GM21619 (cell line): Measurements from ENCODE around the gene POP4.
A peak's percentile ranks its signal among the peaks of the same experiment; 100 is the strongest.

Experiments
- ATAC-seq: cut with Tn5 transposase; IDR thresholded peaks from one replicate; pipeline ENCODE4 v1.9.1; 2021; ENCODE audit not compliant: unreplicated experiment

Gene POP4

DNA sequence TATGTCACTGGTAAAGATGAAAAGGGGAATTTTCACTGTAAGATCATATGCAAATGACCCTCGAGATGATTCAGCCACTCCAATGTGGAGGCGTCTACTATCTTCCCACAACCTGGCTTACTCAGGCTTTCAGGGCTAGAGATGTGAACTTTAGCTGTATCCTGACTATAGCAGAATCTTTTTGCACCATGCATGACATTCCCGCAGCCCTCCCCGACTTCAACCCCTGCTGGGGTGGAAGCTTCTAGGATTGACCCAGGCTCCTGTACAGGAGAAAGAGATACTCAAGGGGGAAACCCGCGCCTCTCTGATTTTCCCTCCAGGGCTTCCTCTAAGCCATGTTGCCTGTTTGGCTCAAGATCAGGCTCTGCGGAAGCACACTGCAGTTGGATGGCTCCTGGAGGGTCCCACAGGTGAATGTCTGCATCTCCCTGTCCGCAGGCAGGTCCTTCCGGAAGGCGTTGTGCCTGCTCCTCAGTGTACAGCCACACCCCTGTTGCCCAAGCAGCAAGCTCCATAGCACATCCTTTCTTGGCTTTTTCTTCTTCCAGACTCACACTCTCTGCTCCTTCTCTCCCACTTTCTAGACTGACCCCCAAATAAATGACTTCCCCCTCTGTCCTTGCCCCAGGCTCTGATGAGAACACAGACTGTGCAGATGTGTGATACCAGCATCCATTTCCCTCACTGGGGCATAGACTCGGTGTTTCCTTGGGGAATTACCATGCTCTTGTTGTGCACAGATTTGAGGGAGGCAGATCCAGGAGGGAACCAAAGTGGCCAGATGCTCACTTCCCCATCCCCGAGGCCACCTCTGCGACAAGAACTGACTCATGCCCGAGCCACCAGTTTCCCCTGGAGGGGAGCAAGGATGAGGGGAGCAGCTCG lies 29.1 kb upstream of the POP4 start:
- ATAC-seq, result no peak

GRCh38 chr19:29577649-29577963 lies 28.5 kb upstream of the POP4 start:
- ATAC-seq, result no peak

DNA sequence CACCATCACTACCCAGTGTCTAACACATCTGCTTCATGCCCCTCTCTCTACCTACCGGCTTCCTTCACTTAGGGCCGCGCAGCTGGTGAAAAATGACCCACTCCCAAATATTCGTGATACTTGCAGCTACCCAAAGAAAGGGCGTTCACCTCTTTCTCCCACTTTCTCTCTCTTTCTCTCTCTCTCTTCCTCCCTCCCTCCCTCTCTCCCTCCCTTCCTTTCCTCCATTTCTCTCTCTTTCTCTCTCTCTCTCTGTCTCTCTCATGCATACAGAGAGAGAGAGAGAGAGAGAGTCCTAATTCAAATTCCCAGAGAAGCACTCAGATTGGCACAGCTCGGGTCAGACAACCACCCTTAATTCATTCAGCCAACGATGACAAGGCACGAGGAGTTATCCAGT lies 27.7 kb upstream of the POP4 start:
- ATAC-seq, result no peak

GRCh38 chr19:29579308-29579910 lies 26.7 kb upstream of the POP4 start:
- no peak for ATAC-seq

DNA sequence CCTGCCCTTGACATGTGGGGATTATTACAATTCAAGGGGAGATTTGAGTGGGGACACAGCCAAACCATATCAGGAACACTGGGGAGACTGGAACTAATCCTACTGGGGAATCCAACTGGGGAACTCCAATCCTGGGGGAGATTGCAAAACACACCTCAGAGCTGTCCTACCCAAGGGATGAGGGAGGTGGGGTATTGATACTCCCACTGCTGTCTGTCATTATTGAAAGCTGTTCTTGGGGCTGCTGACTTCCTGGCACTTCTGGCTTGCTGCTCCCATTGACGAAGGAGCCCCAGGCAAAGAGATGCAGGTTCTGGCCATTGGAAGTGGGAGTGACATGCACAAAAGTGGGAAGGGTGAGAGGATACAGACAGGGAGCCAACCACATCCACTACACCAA lies 24.7 kb upstream of the POP4 start:
- no peak for ATAC-seq

DNA sequence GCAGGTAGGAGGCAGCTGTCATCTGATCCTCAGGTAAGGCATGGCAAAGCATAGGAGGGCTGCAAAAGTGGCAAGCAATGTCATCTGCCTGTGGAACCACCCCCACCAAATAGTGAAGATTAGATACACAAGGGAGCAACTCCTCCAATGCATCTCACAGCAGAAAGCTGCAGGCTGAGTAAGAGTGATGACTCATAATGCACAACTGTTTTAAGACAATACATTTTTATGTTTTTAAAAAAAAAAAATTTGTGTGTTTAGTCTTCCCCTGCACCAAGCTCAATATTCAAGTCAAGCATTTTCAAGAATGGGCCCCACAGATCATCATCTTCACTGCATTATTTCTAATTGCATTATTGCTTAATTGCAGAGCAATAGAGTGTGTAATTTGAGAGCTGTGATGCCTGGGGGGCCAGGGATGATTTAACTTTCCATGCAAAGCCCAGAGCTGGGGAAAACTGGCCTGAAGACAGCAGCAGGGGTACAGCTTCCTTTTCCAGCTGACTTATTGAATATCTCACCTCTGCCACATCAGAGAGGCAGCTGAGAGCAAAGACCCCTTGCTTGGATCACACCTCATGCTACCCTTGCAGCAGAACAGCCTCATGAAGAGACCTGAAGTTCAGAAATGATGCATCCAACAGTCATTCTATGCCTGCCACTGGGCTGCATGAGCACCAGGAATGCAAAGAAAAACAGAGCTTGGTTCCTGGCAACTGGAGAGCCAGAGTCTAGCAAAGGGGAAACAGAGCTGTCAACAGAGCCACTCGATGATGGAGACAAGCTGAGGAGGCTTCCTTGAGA lies 22.7 kb upstream of the POP4 start:
- no peak for ATAC-seq

DNA sequence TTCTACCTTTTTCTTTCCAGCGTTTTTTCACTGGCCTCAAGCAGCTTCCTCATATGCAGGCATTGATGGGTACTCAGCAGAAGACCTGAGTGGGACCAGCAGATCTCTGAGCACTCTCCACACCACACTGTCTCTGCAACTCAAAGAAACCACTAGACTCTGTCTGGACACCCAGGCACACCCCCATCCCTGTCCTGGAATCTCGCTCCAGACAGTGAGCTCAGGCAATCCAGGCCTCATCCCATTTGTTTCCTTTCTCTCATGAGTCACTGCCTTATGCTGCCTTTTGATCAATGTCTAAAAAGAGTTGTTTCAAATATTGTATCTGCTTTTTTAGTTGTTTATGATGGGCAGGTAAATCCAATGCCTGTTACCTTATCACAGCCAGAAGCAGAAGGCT lies 19.7 kb upstream of the POP4 start:
- no peak for ATAC-seq

GRCh38 chr19:29587059-29587458 lies 19.0 kb upstream of the POP4 start:
- ATAC-seq, result no peak

- ATAC-seq, result peak; percentile 95
Measured at GRCh38 chr19:29587518-29587986, 18.5 kb upstream of the POP4 start.

GRCh38 chr19:29588095-29588494 lies 18.0 kb upstream of the POP4 start:
- no peak for ATAC-seq

DNA sequence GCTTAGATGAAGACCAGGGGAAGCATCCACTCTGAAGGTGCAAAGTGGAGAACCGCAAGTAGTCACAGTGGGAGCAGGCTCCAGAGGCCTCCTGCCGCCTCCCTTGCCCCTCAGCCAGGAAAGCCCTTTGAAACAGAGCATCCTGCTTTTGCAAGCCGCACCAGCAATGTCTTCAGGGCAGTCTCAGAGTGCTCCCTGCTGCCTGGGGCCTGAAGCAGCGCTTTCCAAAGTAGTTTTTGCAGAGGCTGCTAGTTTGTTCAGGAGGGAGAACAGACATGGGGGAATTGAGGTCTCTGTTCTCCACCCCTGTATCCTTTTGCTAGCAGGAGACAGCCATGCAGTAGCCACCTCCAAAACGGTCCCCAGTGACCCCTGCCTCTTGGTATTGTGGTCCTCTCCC lies 15.8 kb upstream of the POP4 start:
- no peak for ATAC-seq

- no peak for ATAC-seq
Measured at GRCh38 chr19:29591670-29592069, 14.4 kb upstream of the POP4 start.

DNA sequence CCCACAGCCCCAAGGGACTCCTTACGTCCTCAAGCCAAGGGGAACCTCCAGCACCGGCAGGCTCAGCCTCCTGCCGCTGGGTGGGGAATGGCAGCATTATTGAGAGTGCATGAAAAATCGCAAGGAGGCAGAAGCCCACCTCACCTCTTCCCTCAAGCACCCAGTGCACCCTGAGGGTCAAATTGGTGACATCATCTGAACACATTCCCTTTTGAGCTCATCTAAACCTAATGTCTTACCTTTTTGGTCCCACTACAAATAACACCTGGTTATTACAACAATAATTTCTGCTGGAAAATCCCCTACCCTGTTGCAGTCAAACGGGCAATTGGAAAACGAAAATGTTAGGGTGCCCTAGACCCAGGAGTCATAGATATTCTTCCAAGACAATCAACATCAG lies 12.2 kb upstream of the POP4 start:
- ATAC-seq, result no peak

DNA sequence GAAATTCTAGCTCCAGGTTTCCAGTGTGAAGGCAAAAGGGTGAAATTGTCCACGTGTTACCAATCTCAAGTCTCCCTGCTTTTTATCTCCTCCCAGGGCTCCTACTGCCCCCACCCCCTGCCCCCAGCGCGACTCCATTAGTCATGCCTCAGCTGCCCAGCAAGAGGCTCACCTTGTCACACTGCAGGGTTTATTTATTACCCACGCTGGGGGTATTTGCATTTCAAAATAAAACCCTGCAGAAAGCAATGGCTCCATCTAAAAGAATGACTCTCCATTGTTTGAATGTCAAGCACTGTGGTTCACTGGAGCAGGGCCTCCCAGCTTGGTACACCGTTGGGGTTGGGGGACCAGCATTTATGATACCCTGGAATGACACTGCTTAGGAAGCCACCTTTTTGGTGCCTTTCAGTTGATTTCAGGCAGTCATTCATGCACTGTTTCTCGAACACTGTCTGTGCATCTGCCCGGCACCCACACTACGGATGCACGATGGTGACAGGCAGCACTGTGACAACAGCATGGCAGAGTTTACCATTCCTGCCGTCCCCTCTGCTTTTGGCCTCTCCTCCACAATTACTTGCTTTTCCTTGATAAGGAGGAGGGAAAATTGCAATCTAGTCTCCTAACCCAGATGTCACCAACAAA lies 9.9 kb upstream of the POP4 start:
- no peak for ATAC-seq

GRCh38 chr19:29596885-29597525 lies 9.1 kb upstream of the POP4 start:
- no peak for ATAC-seq

DNA sequence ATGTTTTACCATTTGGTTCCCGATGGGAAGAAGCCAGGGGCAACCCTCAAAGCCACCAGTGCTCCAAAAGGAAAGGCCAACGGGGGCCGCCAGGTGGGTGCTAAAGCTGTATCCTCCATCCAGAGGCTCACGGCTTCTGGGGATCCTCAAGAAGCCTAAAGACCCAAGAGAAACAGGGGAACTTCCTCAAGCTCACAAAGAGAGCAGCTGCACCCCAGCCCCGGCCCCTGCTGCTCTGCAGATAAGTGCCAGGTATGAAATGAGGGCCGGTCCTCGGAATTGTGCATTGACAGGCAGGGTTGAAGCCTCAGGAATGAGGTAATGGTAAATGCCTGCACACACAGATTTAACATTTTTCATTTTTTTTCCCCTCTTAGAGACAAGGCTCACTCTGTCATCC lies 8.0 kb upstream of the POP4 start:
- ATAC-seq, result no peak

- ATAC-seq, result no peak
Measured at GRCh38 chr19:29598496-29598895, 7.6 kb upstream of the POP4 start.

DNA sequence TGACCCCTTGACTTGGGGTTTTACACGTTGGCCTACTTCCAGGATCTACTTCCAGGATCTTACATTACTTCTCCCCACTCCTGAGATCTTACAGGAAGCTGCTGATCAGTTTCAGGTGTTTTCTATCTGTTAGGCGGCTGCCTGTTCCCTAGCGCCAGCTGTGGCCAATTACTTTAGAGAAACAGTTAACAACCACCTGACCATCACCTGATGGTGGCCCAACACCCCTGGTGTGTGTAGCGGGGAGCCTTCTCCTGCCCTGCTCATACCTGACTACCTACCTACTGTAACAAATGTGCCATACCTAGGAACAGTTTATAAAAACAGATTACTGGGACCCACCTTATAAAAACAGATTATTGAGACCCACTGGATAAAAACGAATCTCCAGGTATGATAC lies 2.8 kb upstream of the POP4 start:
- ATAC-seq, result no peak

- ATAC-seq, result peak; percentile 11
Measured at GRCh38 chr19:29606420-29606747, 301 bp downstream of the POP4 start.

DNA sequence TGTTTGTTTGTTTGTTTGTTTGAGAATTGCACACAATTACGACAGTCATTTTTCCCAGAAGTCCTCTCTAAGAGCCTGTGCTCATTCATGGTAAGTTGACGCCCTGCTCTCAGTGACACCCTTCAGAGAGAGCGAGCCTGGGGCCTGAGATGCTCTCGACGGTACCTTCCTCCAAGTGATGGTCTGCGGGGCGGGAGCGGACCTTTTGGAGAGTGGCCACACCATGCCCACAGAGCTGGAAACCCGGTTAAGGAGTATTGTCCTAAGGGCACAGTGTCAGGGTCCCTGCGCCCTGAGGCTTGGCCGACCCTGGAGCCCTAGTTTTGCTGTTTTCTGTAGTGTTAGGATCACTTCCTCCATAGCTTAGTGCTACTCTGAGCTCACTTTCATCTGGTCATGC lies 3.6 kb downstream of the POP4 start:
- ATAC-seq, result no peak

- ATAC-seq, result no peak
Measured at GRCh38 chr19:29610213-29610573, 4.1 kb downstream of the POP4 start.
